Sigmoid colon (tissue), 7 donors: Measurements from ENCODE around the gene GLRA1. TPM values are rescaled to one million over a fixed set of nuclear protein-coding genes. Genes with fewer than 3 reads are reported as not detected.

ENCODE experiments used
- DNase-seq: peaks from one replicate; pipeline ENCODE4 v3.0.0-alpha.2; 2019
- H3K27ac ChIP-seq, 4 donors: fragments of 200-600 bp; sonication (generic); one replicate each; pipeline ENCODE4 v1.5.1; 2016 to 2019; ENCODE audit warnings: mild to moderate bottlenecking in 1 of 4
- H3K27me3 ChIP-seq, 3 donors: fragments of 200-600 bp; sonication (generic); one replicate each; pipeline ENCODE4 v1.5.1; 2019; ENCODE audit warnings: mild to moderate bottlenecking in 1 of 3
- H3K36me3 ChIP-seq, 4 donors: fragments of 200-600 bp; sonication (generic); one replicate each; pipeline ENCODE4 v1.5.1; 2016 to 2019
- H3K4me1 ChIP-seq, 4 donors: fragments of 200-600 bp; sonication (generic); one replicate each; pipeline ENCODE4 v1.5.1; 2017 to 2019
- H3K4me3 ChIP-seq, 4 donors: fragments of 200-600 bp; sonication (generic); one replicate each; pipeline ENCODE4 v1.5.1; 2017 to 2019; ENCODE audit warnings: mild to moderate bottlenecking in 2 of 4, moderate library complexity in 1 of 4
- H3K9me3 ChIP-seq, 4 donors: fragments of 200-600 bp in 3 of 4; sonication (generic) in 3 of 4; one replicate each; pipeline versions ENCODE4 v1.5.1 to v1.6.1; 2013 to 2019
- CTCF ChIP-seq, 4 experiments: fragments of 450-650 bp in 3 of 4; fragments of 200-600 bp in 1 of 4; IDR thresholded peaks; one replicate each; pipeline ENCODE4 v1.5.1; 2016 to 2019; ENCODE audit warnings: antibody characterized with exemption in 4 of 4, mild to moderate bottlenecking in 3 of 4, moderate library complexity in 2 of 4
- EP300 ChIP-seq, 4 donors: sonication (generic); formaldehyde crosslinking; IDR thresholded peaks; one replicate each; pipeline ENCODE4 v1.6.1; 2017; ENCODE audit warnings: antibody characterized with exemption in 4 of 4
- POLR2A ChIP-seq, 2 donors: fragments of 450-650 bp; IDR thresholded peaks; one replicate each; pipeline ENCODE4 v1.6.1; 2016; ENCODE audit warnings: antibody characterized with exemption in 2 of 2, mild to moderate bottlenecking in 2 of 2, moderate library complexity in 2 of 2
- POLR2AphosphoS5 ChIP-seq, 4 donors: sonication (generic); formaldehyde crosslinking; IDR thresholded peaks; one replicate each; pipeline ENCODE4 v1.6.1; 2017; ENCODE audit warnings: antibody characterized with exemption in 4 of 4
- WGBS, 2 donors: extraction: QIAGEN DNeasy Blood & Tissue Kit; methylation state at CpG; one replicate each; pipeline ENCODE4 v1.1.7; 2013; 5-methylcytosine and 5-hydroxymethylcytosine counted together
- intact Hi-C: fragments of 100-400 bp; cut with DNase I; formaldehyde crosslinking; loops from one replicate; pipeline ENCODE4 v1.15.1; 2023
- polyA plus RNA-seq, 3 donors: library from polyadenylated mRNA; stranded (reverse); fragments of 200-250 nt; gene quantifications; one replicate each; pipeline ENCODE4 v1.2.3, GENCODE V29; 2013
- total RNA-seq, 4 donors: library from RNA; depleted of rRNA; stranded (reverse); fragments of >200 nt; gene quantifications; one replicate each; pipeline ENCODE4 v1.1.0, GENCODE V29; 2016
- donor health status: healthy with polysubstance abuse.
- donor health status: Bipolar disorder and iron deficiency.
- donor health status: healthy.

The GLRA1 gene
- total and polyA plus RNA-seq, 7 donors, result not detected

DNA sequence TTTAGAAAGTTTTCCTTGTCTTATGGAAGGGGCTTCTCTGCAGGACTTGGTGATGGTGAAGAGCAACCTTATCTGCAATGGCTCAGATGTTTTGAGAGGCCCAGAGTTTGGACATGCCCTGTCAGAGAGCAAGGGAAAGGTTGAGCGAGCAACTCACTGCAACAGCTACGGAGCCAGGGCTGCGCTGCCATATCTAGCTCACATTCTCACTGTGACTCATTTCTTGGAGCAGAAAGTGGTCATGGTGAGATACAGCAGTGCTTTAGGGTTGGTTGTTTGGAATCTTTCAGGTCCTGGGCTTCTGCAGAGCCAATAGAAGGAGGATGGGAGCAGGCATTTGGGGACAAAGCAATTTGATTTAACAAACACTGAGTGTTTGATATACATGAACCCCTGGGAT, 12.3 kb downstream of the GLRA1 start:
- TF ChIP-seq CTCF (IDR thresholded peaks at IDR 0.05), result no peak
- TF ChIP-seq POLR2A (IDR thresholded peaks at IDR 0.05), result no peak
- no peak for TF ChIP-seq EP300 (IDR thresholded peaks at IDR 0.05)
- no peak for TF ChIP-seq POLR2AphosphoS5 (IDR thresholded peaks at IDR 0.05)
- Histone ChIP-seq H3K27me3 (no peaks in the 10 kb centered on the region), H3K4me3 (no peak overlapping the region), H3K27ac (no peak overlapping the region), H3K36me3 (no peaks in the 10 kb centered on the region), H3K4me1 (no peaks in the 10 kb centered on the region), H3K9me3 (peaks cover 0 to 2% (median 0%) of the 10 kb centered on the region in 4 donors)
- no peak for DNase-seq
- intact Hi-C loops, result no loop called here
- WGBS, 2 donors, result 77 to 85% methylated on average over 3 of the region's 3 CpGs

- Histone ChIP-seq H3K9me3 (no peaks in the 10 kb centered on the region), H3K36me3 (no peaks in the 10 kb centered on the region), H3K27me3 (no peaks in the 10 kb centered on the region), H3K4me3 (no peak overlapping the region), H3K27ac (no peak overlapping the region), H3K4me1 (no peaks in the 10 kb centered on the region)
- no peak for DNase-seq
- intact Hi-C loops, result no loop called here
- TF ChIP-seq CTCF (IDR thresholded peaks at IDR 0.05), result no peak
- no peak for TF ChIP-seq POLR2A (IDR thresholded peaks at IDR 0.05)
- TF ChIP-seq POLR2AphosphoS5 (IDR thresholded peaks at IDR 0.05), result no peak
- no peak for TF ChIP-seq EP300 (IDR thresholded peaks at IDR 0.05)
These were observed 13.6 kb downstream of the GLRA1 start for GRCh38 chr5:151911011-151911410.

DNA sequence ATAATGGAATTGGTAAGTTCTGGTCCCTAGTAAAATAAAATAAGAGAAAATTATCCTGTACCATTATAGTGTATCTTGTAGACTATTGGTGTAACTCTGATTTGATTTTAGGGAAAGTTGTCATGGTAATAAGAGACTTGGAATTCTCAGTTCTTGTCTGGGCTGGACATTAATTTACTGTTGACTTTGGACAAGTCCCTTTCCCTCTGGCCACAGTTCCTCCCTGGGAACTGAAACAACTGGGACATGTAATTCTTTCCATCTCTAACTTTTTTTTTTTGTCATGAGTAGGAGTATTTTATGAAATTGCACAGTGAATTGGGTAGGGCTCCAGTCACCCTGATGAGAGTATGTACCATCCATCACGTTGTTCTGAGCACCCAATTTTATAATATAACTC, 15.0 kb downstream of the GLRA1 start:
- Histone ChIP-seq H3K4me1 (no peaks in the 10 kb centered on the region), H3K9me3 (no peaks in the 10 kb centered on the region), H3K4me3 (no peak overlapping the region), H3K27me3 (no peaks in the 10 kb centered on the region), H3K36me3 (no peaks in the 10 kb centered on the region), H3K27ac (no peak overlapping the region)
- intact Hi-C loops, result no loop called here
- no peak for DNase-seq
- 46 to 64% methylated on average over 1 of the region's 1 CpG for WGBS, 2 donors
- TF ChIP-seq POLR2AphosphoS5 (IDR thresholded peaks at IDR 0.05) (no peak), CTCF (IDR thresholded peaks at IDR 0.05) (no peak), POLR2A (IDR thresholded peaks at IDR 0.05) (no peak), EP300 (IDR thresholded peaks at IDR 0.05) (no peak)

DNA sequence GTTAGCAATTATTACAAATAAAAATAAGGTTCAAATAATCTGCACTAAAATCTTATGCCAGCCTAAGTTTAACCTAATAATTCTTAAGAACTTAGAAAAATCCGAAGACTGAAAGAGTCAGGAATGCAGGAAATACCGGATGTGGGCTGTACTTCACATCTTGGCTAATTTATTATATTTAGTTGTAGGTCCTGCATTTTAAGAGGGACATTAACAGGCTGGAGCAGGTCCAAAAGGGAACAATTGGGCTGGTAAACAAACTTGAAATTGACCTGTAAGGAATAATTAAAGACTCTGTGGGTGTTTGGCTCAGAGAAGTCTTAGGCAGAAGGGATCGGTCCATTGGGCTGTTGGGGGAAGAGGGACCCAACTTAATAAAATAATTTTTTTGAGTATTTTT, 18.4 kb downstream of the GLRA1 start:
- WGBS, 2 donors, result 60 to 61% methylated on average over 3 of the region's 3 CpGs
- no peak for TF ChIP-seq POLR2A (IDR thresholded peaks at IDR 0.05)
- no peak for TF ChIP-seq CTCF (IDR thresholded peaks at IDR 0.05)
- no peak for TF ChIP-seq POLR2AphosphoS5 (IDR thresholded peaks at IDR 0.05)
- no peak overlapping the region for H3K4me3 ChIP-seq
- DNase-seq, result no peak
- intact Hi-C loops, result no loop called here
- no peaks in the 10 kb centered on the region for H3K27me3 ChIP-seq
- no peaks in the 10 kb centered on the region for H3K9me3 ChIP-seq
- no peaks in the 10 kb centered on the region for H3K36me3 ChIP-seq
- no peak overlapping the region for H3K27ac ChIP-seq
- peaks cover 0 to 2% (median 2%) of the 10 kb centered on the region in 4 donors for H3K4me1 ChIP-seq

DNA sequence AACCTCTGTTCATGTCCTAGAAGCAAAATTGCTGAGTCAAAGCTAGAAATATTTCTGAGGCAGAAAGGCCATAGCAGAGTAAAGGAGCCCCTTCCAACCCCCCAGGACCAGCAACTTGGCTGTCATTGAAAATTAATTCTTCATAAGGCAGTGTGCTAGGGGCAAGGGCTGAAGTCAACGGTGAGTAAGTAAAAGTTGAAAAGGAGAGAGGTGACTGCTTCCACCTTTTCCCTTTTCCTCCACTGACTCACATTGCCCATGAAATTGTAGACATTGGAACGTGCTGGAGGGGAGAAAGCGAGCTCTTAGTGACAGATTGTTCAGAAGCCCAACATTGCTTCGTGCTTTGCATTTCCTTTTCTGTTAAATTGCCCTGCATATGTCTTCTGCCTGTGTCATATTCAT, 19.1 kb downstream of the GLRA1 start:
- Histone ChIP-seq H3K27ac (no peak overlapping the region), H3K4me3 (no peak overlapping the region), H3K36me3 (no peaks in the 10 kb centered on the region), H3K9me3 (no peaks in the 10 kb centered on the region), H3K4me1 (peaks cover 0 to 9% (median 8%) of the 10 kb centered on the region in 4 donors), H3K27me3 (no peaks in the 10 kb centered on the region)
- intact Hi-C loops, result no loop called here
- TF ChIP-seq POLR2A (IDR thresholded peaks at IDR 0.05) (no peak), CTCF (IDR thresholded peaks at IDR 0.05) (no peak), EP300 (IDR thresholded peaks at IDR 0.05) (no peak), POLR2AphosphoS5 (IDR thresholded peaks at IDR 0.05) (no peak)
- no peak for DNase-seq
- WGBS, 2 donors, result 53 to 59% methylated on average over 4 of the region's 4 CpGs
